T-helper 22 cell (primary cell): ENCODE results near the gene NEO1.
"Not testable (repeated sequence)": the region's sequence is repeated elsewhere in the genome, so short reads cannot be mapped to it uniquely, and the experiment has no call there.

Source experiments
- DNase-seq: peaks from one replicate; pipeline ENCODE4 v3.0.0-alpha.2; 2020; ENCODE audit warnings: low read depth

Gene NEO1

DNA sequence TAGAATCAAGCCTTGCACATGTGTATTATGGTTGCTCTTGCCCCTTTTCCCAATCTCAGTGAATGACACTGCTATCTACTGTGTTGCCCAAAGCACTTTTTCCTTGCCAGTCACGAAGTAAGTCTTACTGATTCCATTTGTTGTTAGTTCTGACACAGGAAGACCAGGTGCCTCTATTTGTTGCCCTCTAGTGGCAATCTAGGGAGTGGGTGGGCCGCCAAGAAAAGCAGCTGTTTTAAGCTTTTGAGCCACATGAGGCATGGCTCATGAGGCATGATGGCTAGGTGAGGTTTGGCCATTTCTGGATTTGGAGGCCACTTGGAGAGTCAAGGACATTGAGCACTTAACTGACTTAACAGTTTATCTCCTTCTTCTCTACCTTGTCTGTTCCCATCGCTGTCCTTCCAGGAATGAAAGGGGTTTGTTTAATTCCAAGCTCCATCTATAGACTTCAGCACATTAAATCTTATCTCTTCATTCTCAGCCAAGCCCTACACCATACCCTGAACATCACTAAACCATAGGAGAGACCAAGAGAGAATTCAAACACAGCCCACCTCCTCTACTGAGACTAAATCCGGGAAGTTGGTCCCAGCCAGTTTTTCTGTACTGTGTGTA lies 213.4 kb downstream of the NEO1 start:
- DNase-seq = peak; percentile 0

DNA sequence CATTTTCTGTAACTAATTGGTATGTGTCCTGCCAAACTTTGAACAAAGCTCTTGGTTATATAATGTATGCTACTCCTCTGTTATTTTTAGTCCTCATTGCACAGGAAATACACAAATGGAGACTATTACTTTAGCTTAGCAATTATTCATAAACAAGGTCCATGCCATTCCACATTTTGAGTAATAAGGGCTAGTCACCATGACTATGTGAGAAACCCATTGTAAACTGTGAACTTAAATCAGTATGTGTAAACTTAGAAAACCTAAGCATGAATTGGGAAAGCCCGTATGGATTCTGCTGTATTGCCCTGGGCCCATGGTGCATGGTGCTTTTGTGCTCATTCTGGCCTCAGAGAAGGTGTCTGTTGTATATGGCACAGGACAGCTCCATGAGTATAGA lies 216.2 kb downstream of the NEO1 start:
- DNase-seq = no peak

DNA sequence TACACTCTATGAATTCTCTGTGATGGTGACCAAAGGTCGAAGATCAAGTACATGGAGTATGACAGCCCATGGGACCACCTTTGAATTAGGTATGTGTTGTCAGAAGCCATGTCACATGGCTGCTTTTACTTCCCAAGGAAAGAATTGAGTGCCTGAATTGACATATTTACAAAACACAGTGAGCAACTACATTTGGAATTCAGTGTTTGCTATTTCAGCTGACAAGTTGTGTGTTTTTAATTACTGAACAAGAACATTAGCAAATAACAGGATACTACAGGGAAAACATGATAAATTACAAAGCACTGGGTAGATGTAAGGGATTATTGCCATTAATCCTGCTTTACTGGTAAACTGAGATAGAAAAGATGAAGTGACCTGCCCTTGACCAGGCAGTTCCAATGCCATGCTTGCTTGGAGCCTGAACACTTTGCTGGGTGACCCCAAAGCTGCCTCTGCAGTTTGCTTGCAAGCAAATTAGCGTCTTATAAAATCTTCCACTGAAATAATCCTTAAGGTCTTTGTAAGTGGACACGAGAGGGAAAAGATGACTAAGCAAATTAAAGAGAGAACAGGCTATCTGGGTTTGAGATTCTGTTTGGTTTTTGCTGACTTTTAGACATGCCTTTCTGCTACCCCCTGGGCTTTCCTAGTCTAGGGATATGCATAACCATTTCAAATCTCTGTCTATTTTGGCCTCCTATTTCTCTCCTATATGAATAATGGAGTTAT lies 218.3 kb downstream of the NEO1 start:
- DNase-seq = no peak

DNA sequence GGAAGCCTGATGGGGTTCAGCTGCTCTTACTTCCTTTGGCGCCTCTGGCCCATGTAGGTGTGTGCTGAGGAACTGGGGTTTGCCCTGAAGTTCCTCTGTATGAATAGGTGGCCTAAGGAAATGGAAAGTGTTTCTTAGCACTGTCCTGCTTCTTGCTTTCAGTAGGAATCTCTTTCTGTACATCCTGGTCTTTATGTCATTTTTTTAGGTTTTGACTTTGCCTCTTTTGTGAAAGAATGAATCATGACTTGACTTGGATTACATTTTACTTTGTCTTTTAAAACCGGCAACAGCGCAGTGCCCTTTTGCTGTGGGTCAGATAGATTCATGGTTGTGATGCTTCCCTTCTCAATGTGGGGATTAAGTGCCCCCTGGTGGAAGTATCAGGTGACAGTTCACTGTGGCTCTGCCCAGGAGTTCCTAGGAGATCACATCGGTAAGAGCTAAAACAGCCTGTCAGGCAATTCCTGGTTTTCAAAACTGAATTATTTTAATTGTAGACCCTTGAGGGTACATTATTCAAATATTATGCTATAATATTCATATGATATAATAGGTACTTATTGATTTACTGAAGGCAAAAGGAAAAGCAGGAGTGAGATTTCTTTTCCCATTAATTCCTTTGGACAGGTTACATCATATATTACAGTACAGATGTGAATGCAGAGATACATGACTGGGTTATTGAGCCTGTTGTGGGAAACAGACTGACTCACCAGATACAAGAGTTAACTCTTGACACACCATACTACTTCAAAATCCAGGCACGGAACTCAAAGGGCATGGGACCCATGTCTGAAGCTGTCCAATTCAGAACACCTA lies 221.1 kb downstream of the NEO1 start:
- no peak for DNase-seq

DNA sequence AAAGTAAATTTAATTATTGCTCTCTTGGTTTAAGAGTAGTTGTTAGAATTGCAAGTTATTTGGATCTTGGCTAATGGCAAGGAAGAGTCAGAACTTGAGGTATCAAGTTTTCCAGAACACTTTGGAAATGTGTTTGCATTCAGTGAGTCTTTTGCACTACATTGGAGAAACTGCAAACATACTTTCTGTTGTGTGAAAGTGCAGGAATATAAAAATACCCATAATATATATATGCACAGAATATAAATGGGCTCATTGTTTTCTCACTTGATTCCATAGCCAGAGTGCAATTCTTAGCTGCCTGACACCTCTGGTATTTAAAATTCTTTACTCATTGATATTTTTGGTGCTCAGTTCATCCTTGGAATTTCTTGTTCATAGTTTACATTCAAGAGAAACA lies 223.6 kb downstream of the NEO1 start:
- no peak for DNase-seq

DNA sequence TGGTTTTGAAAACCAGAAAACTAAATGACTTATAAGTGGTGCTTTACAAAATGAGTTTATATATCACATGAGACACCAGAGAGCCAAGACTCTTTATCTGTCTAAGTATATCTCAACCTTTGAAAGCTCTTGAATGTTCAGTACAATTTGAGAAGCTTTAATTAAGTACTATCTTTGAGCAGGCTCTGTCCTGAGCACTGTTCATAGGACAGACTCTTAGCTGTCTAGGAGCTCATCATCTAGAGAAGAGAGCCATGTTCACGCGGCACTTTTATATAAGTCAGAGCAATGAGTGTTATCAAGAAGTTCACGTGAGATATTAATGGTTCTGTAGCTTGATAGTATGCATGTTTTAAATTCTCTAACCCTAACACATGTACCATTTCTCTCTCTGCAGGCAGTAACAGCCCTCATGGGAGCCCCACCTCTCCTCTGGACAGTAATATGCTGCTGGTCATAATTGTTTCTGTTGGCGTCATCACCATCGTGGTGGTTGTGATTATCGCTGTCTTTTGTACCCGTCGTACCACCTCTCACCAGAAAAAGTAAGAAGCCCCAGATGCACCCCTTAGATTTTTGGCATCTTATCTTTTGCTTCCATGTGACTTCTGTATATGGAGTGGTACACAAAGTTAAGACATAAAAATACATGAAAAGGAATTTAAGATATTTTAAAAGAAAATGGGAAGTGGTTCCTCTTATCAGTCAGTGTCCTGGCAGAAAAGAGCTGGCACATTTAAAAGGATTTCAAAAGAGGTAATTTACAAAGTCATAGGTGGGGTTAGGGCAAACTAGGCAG lies 230.5 kb downstream of the NEO1 start:
- DNase-seq = no peak

DNA sequence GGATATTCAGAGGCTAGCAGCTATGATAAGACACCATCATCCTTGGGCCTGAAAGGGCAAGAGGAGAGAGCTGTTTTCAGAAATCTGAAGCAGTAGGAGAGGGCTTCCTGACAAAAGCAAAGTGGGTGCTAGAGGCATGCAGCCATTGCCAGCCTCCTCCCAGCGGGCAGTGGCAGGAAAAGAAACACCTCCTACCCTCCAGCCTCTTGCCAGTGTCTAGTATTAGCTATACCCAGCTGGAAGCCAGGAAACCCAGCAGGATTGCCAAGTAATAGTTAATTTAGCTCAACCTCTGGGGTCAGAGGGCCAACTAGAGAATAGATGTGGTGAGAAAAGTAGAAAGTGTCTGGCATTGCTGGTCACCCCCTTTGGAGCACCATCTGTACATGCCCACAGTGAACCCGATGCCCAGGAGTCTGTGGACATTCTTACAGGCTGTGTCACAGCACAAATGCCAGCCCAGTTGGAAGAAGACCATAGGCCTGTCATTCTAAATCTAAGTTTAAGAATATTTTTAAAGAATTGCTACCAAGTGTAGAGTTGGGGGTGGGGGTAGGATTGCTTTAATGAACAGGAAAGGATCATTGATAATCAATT lies 231.2 kb downstream of the NEO1 start:
- no peak for DNase-seq

DNA sequence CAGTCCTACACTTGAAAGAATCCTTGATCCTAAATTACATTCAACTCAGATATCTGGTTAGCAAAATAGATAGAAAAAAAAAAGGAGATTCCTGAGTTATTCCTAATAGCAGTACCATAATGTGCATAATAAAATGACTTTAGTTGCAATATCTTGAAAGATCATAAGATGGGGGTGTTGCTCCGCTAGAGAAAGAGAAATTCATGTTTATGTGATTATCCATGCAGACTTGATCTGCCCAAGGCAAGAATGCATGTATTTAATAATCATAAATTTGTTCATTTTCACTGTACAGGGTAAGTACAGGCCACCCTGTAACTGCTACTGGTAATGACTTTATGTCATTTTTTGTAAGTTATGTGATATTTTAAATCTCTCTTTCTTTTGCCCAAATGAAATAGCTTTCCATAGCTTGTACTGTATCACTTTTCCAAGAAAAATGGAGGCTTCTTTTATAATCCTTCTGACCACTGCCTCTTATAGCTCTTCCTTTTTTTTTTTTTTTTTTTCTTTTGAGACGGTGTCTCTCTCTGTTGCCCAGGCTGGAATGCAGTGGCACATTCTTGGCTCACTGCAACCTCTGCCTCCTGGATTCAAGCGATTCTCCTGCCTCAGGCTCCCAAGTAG lies 231.9 kb downstream of the NEO1 start:
- DNase-seq = no peak

DNA sequence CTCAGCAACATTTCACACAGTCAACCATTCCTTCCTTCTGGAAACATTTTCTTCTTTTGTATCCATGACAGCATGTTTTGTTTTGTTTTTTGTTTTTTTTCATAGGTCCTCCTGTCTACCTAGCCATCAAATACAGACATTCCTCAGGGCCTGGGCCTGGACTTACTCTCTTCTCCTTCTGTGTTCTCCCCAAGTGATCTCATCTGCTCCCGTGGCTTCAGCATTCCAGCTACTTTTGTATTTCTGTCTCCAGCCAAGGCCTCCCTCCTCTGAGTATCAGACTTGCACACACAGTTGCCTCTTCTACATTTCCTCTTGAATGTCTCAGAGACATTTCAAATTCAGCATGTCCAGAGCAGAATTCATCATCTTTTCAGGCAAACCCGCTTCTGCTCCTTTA lies 234.0 kb downstream of the NEO1 start:
- no peak for DNase-seq

DNA sequence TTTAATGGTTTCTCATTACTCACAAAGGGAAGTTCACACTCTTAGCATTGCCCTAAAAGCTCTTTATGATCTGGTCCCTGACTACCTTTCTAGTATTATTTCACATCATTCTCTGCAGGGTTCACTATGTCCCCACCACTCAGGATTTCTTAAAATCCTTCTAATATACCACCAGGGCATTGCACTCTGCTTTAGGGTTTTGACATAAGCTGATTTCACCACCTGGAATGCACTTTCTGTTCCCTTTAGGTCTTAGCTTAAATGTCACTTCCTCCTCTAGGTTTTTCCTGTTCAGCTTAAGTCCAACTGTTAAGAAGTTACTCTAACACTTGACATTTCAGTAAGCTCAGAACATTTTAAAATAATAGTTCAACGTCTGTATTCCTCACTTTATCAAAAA lies 234.8 kb downstream of the NEO1 start:
- DNase-seq = no peak

DNA sequence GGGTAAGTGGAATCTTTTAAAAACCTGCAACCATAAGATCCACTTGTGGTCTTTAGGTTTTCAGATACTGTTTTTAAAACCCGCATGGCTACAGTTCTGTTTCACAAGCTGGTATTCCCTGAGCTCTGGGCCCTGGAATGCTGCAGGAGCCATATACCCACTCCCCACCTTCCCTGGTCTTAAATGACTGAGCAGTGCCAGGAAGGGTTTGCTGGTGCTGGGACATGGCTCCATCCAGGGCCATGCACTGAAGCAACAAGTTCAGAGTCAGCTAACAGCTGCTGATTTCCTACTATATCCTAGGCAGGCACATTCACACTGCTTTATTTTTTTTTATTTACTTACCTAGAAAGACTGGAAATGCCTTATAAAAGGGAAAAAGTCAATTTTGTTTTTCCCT lies 239.2 kb downstream of the NEO1 start:
- DNase-seq = no peak

DNA sequence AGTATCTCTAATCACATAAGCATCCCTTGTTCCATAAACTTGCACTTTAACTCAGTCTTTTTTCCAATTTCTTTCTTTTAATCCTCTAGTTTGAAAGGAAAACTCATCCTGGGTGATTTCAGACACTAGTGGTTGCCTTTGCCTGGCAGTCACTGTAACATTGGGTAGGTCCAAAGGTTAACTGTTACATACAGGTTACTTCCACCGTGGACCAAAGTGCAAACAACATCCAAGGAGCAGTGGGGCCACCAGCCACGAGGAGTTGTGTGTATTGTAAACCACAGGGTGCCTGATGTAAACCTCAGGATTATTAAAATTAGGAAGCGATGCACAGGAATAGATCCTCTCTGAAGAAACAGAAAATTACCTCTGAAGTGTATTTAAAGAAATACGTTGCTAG lies 241.5 kb downstream of the NEO1 start:
- no peak for DNase-seq

DNA sequence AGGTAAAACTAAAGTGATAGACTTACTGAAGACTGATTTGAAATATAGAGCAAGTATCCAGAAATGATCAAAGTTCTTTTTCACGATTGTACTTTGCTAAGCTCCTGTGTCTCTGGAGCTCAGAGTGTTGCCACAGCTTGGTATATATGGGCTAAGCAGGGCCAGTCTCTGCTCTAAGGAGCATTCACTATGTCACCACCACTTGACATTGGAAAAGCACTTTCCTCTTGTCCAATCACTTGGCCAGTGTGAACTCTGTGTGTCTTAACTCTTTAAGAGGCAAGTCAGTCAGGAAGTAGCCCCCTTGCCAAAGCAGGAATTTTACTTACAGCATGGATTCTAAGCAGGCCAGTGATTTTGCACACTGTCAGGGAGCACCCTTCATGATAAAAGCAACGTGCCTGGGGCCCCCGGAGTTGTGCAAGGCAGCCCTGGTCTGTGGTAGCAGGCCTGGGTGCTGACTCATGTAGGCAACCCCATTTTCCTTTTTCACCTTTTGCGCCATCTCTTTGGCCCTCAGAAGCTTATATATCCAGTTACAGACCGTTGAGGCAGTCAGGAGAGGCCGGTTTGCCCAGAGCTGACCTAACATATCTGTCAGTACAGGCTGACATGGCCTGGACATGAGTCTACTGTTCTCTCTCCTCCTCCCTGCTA lies 243.5 kb downstream of the NEO1 start:
- DNase-seq = no peak

DNA sequence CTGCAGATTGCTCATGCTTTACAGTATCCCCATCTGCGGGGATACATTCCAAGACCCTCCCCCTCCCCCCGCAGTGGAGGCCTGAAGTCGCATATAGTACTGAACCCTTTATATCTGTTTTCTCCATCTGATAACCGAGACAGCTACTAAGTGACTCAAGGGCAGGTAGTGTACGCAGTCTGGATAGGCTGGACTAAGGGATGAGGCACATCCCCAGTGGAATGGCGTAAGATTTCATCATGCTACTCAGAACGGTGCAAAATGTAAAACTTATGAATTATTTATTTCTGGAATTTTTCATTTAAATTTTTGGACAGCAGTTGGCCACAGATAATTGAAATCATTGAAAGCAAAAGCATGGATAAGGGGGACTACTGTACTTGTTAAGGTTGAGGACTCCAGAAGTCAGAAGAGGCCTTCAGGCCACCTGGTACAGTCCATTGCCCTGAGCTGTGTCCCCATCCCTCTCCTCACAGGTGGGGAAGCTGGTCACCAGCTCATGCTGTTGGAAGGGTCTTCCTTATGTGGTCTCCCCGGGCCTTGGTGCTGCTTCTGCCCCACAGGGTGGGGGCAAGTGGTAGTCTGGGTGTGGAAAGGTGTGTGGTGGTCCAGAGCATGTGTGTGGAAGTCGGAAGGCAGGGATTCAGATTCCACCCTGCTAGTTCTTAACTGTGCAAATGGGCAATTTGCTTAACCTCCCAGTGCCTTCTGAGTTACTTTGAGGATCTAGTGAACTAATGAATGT lies 244.5 kb downstream of the NEO1 start:
- no peak for DNase-seq

DNA sequence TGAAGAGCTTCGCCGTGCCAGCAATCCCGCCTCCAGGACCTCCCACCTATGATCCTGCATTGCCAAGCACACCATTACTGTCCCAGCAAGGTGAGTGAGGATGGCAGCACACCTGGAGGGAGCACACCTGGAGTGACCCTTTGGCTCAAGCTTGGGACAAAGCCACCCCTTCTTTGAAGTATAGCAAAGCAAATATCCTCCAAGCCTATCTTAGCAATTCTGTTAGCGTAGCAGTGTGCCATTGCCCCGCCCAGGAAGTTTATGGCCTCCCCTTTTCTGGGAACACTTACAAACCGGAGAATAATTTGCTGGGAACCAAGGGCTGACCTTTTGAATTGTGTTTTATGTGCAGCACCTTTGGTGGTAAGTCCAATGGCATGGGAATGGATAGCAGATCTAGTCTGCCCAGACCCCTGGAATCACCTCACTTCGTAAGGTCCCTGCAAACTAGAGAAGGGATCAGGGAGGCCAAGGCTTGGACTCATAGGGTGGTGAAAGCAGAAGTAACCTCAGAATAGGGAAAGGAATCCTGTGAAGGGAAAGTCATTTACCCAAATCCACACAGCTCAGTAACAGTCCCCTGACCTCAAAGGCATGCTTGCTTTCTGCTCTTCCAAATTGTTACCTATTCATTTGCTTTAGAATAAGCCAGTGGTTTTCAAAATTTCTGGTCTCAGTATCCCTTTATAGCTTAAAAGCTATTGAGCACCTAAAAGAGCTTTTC lies 246.4 kb downstream of the NEO1 start:
- DNase-seq = no peak

DNA sequence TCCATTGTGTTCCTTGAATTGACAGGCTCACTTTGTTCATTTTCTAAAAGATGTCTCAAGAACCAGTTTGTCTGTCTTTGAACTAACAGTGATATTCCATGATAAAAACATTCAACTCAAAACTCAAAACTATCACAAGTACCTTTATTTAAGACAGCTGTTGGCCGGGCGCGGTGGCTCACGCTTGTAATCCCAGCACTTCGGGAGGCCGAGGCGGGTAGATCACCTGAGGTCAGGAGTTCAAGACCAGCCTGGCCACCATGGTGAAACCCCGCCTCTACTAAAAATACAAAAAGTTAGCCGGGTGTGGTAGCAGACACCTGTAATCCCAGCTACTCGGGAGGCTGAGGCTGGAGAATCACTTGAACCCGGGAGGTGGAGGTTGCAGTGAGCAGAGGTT lies 248.0 kb downstream of the NEO1 start:
- DNase-seq = not testable (repeated sequence)

DNA sequence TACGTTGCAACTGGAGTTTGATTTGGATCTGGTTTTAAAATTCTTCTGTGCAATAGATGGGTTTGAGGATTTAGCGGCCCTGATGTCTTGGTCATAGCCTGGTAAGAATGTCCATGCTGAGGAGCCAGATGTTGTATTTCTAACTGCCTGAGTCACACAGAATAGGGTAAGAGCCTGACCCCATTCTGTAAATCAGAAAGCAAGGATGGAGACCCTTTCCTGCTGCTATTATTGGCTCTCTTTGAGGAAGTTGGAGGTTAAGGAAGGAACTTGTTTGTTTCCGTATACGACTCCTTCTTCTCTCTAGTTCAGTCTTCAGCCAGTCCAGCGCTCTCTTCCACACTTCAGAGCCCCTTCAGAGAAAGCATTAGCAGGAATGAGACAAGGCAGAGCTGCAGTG lies 251.4 kb downstream of the NEO1 start:
- DNase-seq = no peak

DNA sequence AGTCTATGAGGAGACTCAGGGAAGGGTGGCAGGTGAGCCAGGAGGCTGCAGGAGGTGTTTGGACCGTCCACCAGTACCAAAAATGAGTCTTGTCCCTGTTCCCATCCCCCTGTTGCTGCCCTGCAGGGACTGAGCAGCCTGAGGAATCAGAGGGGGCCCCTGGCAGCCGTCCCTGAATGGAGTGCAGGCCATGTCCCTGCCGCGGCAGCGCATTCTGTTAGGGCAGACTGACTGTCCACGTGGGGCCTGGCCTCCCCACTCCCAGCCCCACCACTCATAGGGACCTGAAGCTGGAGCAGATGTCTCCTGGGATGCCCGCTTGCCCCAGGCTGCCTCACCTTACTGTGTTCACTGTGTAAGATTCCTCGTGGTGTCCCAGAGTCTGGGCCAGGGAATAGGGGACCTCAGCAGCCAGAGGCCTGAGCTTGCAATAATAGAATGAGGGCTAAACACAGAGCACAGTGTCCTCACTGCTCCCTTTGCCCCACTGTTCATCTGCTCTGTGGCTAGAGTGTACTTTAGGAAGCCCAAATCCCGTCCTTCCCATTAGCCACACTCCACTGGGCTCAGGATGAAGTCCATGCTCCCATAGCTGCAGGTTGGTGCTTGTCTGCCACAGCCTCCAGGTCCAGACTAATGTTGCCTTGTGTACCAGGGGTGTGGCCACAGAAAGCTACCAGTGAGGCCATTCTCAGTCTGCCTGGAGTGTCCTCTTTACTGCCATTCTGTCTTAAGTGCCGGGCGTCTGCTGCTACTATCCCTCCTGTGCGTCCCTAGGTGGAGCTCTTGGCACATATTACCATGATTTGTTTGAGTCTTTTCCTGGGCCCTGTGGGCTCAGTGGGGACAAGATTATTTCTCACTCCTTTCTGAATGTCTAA lies 253.3 kb downstream of the NEO1 start:
- DNase-seq = no peak

DNA sequence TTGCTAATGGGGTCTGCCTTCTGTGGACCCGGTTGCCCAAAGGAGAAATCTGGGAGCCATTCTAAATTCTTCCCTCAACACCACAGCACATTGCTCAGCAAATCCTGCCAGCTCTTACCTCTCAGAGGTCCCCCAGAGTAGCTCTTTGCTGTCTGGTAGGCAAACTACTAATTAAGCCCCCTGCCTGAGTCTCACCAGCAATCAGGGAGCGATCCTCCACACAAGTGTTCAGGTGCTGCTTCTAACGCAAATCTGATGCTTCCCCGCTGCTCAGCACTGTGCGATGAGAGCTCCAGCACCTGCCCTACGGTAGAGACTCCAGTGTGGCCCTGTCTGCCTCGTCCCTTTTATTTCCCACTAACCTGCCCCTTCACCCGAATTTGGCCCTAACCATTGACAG lies 256.0 kb downstream of the NEO1 start:
- DNase-seq = no peak
